Measurements from ENCODE around the gene ALG9. TPM values are rescaled to one million over a fixed set of nuclear protein-coding genes. Genes with fewer than 3 reads are reported as not detected.

ALG9 gene
- total RNA-seq, 1 experiment from 2014 or later, result 27.8 TPM

DNA sequence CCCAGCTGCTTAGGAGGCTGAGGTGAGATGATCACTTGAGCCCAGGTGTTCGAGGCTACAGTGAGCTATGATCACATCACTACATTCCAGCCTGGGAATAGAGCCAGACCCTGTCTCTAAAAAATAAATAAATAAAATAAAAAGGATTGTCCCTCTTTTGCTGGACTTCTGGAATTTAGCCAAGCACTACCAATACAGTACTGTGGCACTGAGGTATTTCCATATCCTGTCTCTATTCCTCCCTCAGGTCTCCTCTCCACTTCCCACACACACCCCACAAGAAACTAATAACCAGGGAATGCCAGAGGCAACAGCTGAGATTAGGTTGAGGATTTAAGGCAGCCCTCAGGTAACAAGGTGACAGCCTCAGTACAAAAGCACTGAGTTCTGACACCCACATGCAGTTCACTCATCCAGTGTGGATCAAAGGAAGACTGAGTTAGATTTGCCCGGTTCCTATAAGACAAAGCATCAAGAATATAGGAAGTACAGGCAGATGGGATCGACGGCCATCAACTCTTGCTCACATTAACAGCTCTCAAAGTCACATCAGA is 100.7 kb downstream of the ALG9 start:
- peaks cover 20% of the 10 kb centered on the region for H3K4me1 ChIP-seq (replicated peaks; ENCODE audit: insufficient read depth)
- no peak overlapping the region for H2AFZ ChIP-seq
- POLR2A ChIA-PET (ENCODE audit: unreplicated experiment), result no interaction called here
- peaks cover 12% of the 10 kb centered on the region for H3F3A ChIP-seq (ENCODE audit: insufficient read depth, low read depth)
- H3K9me3 ChIP-seq (ENCODE audit: insufficient read depth, low read depth), result no peaks in the 10 kb centered on the region
- BruUV-seq (replicated peaks), result no TSS peak
- no peak overlapping the region for H3K4me3 ChIP-seq
- H4K20me1 ChIP-seq (ENCODE audit: insufficient read depth), result no peaks in the 10 kb centered on the region
- DNase-seq, result peak in 1 of 2 experiments; percentile 45
- no peak overlapping the region for H3K4me2 ChIP-seq
- no peak overlapping the region for H3K27ac ChIP-seq
- TF ChIP-seq, protein P1, sequence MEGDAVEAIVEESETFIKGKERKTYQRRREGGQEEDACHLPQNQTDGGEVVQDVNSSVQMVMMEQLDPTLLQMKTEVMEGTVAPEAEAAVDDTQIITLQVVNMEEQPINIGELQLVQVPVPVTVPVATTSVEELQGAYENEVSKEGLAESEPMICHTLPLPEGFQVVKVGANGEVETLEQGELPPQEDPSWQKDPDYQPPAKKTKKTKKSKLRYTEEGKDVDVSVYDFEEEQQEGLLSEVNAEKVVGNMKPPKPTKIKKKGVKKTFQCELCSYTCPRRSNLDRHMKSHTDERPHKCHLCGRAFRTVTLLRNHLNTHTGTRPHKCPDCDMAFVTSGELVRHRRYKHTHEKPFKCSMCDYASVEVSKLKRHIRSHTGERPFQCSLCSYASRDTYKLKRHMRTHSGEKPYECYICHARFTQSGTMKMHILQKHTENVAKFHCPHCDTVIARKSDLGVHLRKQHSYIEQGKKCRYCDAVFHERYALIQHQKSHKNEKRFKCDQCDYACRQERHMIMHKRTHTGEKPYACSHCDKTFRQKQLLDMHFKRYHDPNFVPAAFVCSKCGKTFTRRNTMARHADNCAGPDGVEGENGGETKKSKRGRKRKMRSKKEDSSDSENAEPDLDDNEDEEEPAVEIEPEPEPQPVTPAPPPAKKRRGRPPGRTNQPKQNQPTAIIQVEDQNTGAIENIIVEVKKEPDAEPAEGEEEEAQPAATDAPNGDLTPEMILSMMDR (conservative IDR thresholded peaks at IDR 0.05), result no peak
- TF ChIP-seq EZH2 (IDR thresholded peaks at IDR 0.05; ENCODE audit: low read depth), result no peak
- H3K36me3 ChIP-seq (ENCODE audit: low read depth), result no peaks in the 10 kb centered on the region
- H3K9me2 ChIP-seq (ENCODE audit: insufficient read depth), result no peaks in the 10 kb centered on the region
- CTCF ChIA-PET, result interaction anchor here (0.6 kb wide), 1 partner anchor 1434 kb away, joined by 3 read pairs; no protein-coding TSS in a partner anchor
- no peaks in the 10 kb centered on the region for H3K27me3 ChIP-seq (ENCODE audit: insufficient read depth, low read depth)
- peaks cover 4% of the 10 kb centered on the region for H3K79me2 ChIP-seq (ENCODE audit: low read depth)
- intact Hi-C loops (cut with micrococcal nuclease; ENCODE audit: unreplicated experiment), result loop anchor here (10.0 kb wide), 1 partner anchor 486 kb away; no protein-coding TSS in a partner anchor

DNA sequence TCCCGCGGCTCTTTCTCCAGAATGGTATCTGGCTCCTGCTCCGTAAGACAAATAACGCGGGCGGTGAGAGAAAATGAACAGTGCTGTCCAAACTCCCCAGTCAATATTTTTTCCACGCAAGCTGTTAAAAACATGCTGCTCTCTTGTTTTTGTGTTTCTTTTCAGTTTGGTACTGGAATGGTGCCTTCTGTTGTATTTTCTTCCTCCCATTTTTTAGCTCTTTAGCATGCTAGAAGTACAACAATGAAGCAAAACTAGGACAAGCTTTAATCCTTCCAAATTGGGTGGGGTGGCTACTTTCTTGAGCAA is 104.6 kb downstream of the ALG9 start:
- peak overlapping the region; percentile 83 for H3K27ac ChIP-seq
- H3K9me2 ChIP-seq (ENCODE audit: insufficient read depth), result no peaks in the 10 kb centered on the region
- H3K4me1 ChIP-seq (replicated peaks; ENCODE audit: insufficient read depth), result peaks cover 27% of the 10 kb centered on the region
- CTCF ChIA-PET, result interaction anchor here (1.6 kb wide), 1 partner anchor 75 kb away, joined by 4 read pairs; no protein-coding TSS in a partner anchor
- peak overlapping the region; percentile 66 for H3K4me3 ChIP-seq
- peaks cover 12% of the 10 kb centered on the region for H3F3A ChIP-seq (ENCODE audit: insufficient read depth, low read depth)
- H2AFZ ChIP-seq, result peak overlapping the region; percentile 93
- intact Hi-C loops (cut with micrococcal nuclease; ENCODE audit: unreplicated experiment), result no loop called here
- H3K79me2 ChIP-seq (ENCODE audit: low read depth), result peaks cover 38% of the 10 kb centered on the region
- H3K27me3 ChIP-seq (ENCODE audit: insufficient read depth, low read depth), result no peaks in the 10 kb centered on the region
- no peaks in the 10 kb centered on the region for H3K9me3 ChIP-seq (ENCODE audit: insufficient read depth, low read depth)
- TF ChIP-seq EZH2 (IDR thresholded peaks at IDR 0.05; ENCODE audit: low read depth), result no peak
- TF ChIP-seq, protein P1 (conservative IDR thresholded peaks at IDR 0.05), result no peak
- POLR2A ChIA-PET (ENCODE audit: unreplicated experiment), result no interaction called here
- H4K20me1 ChIP-seq (ENCODE audit: insufficient read depth), result 0 out of 2 replicates have a peak, but pooled peaks cover 8% of the 10 kb centered on the region
- BruUV-seq (replicated peaks), result no TSS peak
- peak overlapping the region; percentile 91 for H3K4me2 ChIP-seq
- peaks cover 19% of the 10 kb centered on the region for H3K36me3 ChIP-seq (ENCODE audit: low read depth)
- DNase-seq, result no peak

DNA sequence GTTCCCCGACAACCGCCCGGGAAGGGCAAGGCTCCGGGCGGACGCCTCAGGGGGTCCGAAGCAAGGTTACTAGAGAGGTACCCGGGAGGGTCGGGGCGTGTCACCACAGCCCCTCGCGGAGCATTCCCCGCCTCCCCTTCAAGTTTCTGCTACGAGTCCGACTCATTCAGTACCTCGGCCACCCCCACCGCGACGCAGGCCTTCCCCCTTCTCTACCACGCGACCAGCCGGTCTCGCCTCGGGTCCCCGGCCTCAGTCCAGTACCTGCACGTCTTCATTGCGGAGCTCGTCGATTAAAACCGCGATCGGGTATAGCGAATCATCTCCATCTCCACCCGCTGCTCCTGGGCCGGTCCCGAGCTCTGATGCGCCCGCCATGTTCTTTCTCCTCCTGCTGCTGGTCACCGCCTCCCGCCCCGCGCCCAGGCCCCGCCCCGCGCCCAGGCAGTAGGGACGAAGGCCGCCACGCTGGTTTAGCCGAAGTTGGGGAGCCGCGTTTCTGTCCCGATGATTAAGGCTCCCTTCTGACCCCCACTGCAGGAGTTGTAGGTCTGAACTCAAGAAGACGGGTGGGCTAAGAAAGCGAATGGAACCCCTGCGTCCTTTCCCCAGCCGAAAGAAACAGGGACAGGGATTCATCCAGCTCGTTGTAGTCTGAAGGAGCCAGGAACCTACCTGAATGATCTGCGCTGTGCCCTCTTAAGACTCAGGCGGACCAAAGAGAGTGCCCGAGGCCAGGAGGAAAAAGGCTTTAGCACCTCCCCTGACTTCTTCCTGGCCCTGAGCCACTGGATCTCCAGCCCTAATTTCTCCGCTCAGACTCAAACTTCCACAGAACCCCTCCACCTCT is 105.2 kb downstream of the ALG9 start, which contains the start of gene PPP2R1B:
PPP2R1B (minus strand) TSS at position 406 of the 850 bp plus-strand sequence; CDS start at position 378, 28 bp downstream.
- CTCF ChIA-PET, result interaction anchor here (0.6 to 1.6 kb wide), 2 partner anchors 76 to 165 kb away, joined by 3 to 4 read pairs; no protein-coding TSS in a partner anchor
- peak within 1 kb of the TSS; percentile 66 for H3K4me3 ChIP-seq
- TF ChIP-seq EZH2 (IDR thresholded peaks at IDR 0.05; ENCODE audit: low read depth), result no peak
- TF ChIP-seq, protein P1 (conservative IDR thresholded peaks at IDR 0.05), result no peak
- 0 out of 2 replicates have a peak, but pooled peaks cover 8% of the 10 kb centered on the region for H4K20me1 ChIP-seq (ENCODE audit: insufficient read depth)
- H3K27me3 ChIP-seq (ENCODE audit: insufficient read depth, low read depth), result no peaks in the 10 kb centered on the region
- H3K4me1 ChIP-seq (replicated peaks; ENCODE audit: insufficient read depth), result peaks cover 27% of the 10 kb centered on the region
- H3K4me2 ChIP-seq, result peak within 1 kb of the TSS; percentile 91
- H2AFZ ChIP-seq, result peak within 1 kb of the TSS; percentile 93
- H3K9me3 ChIP-seq (ENCODE audit: insufficient read depth, low read depth), result no peaks in the 10 kb centered on the region
- TSS peak; percentile 96 for BruUV-seq (replicated peaks)
- peaks cover 24% of the 10 kb centered on the region for H3K36me3 ChIP-seq (ENCODE audit: low read depth)
- no peaks in the 10 kb centered on the region for H3K9me2 ChIP-seq (ENCODE audit: insufficient read depth)
- POLR2A ChIA-PET (ENCODE audit: unreplicated experiment), result interaction anchor here (0.5 to 0.6 kb wide), 2 partner anchors 52 to 169 kb away, joined by 5 to 14 read pairs; no protein-coding TSS in a partner anchor
- peaks cover 12% of the 10 kb centered on the region for H3F3A ChIP-seq (ENCODE audit: insufficient read depth, low read depth)
- peak within 1 kb of the TSS; percentile 83 for H3K27ac ChIP-seq
- H3K79me2 ChIP-seq (ENCODE audit: low read depth), result peaks cover 38% of the 10 kb centered on the region
- peak; percentile 76 to 85 for DNase-seq
- intact Hi-C loops (cut with micrococcal nuclease; ENCODE audit: unreplicated experiment), result no loop called here
